NCI-H748 (cell line): Measurements from ENCODE around the gene C22orf39.

Source experiments
- DNase-seq: peaks from one replicate; lab custom pipeline; 2025; ENCODE audit not compliant: unreplicated experiment; lab: John Stamatoyannopoulos, UW

Gene C22orf39

GRCh38 chr22:19477321-19478044 lies 30.0 kb upstream of the C22orf39 start:
- peak; percentile 36 for DNase-seq

GRCh38 chr22:19476023-19476422 lies 28.5 kb upstream of the C22orf39 start:
- DNase-seq, result no peak

- DNase-seq, result no peak
Measured at GRCh38 chr22:19473578-19473977, 26.1 kb upstream of the C22orf39 start.

GRCh38 chr22:19472233-19472632 lies 24.7 kb upstream of the C22orf39 start:
- DNase-seq, result no peak

- no peak for DNase-seq
Measured at GRCh38 chr22:19471572-19471971, 24.1 kb upstream of the C22orf39 start.

GRCh38 chr22:19470010-19470409 lies 22.5 kb upstream of the C22orf39 start:
- DNase-seq, result no peak

GRCh38 chr22:19469421-19469820 lies 21.9 kb upstream of the C22orf39 start:
- DNase-seq, result no peak

- DNase-seq, result no peak
Measured at GRCh38 chr22:19467912-19468311, 20.4 kb upstream of the C22orf39 start.

GRCh38 chr22:19466848-19467752 lies 19.6 kb upstream of the C22orf39 start:
- DNase-seq, result no peak

- no peak for DNase-seq
Measured at GRCh38 chr22:19466126-19466716, 18.7 kb upstream of the C22orf39 start.

GRCh38 chr22:19464975-19465374 lies 17.5 kb upstream of the C22orf39 start:
- no peak for DNase-seq

GRCh38 chr22:19464546-19464945 lies 17.0 kb upstream of the C22orf39 start:
- DNase-seq, result no peak

- DNase-seq, result no peak
Measured at GRCh38 chr22:19463491-19464469, 16.3 kb upstream of the C22orf39 start.

GRCh38 chr22:19463008-19463407 lies 15.5 kb upstream of the C22orf39 start:
- DNase-seq, result no peak

GRCh38 chr22:19461506-19461905 lies 14.0 kb upstream of the C22orf39 start:
- no peak for DNase-seq

- no peak for DNase-seq
Measured at GRCh38 chr22:19460036-19460435, 12.5 kb upstream of the C22orf39 start.

GRCh38 chr22:19457828-19458428 lies 10.4 kb upstream of the C22orf39 start:
- no peak for DNase-seq

- no peak for DNase-seq
Measured at GRCh38 chr22:19456541-19456940, 9.0 kb upstream of the C22orf39 start.

GRCh38 chr22:19455585-19456370 lies 8.3 kb upstream of the C22orf39 start:
- DNase-seq, result no peak
